IMR-90 (cell line): Measurements from ENCODE around the gene ZNF726. TPM values are rescaled to one million over a fixed set of nuclear protein-coding genes. Genes with fewer than 3 reads are reported as not detected.

Source experiments
- ATAC-seq: fragments of 200-7000 bp; cut with Tn5 transposase; 2 replicates; pipeline ENCODE4 v1.9.1; 2020; ENCODE audit warnings: low read depth, mild to moderate bottlenecking, moderate library complexity
- BruUV-seq: library from RNA; stranded (reverse); fragments of 400-500 nt; replicated peaks from 2 replicates; lab custom pipeline; 2021; lab: Mats Ljungman, UMichigan
- CTCF ChIA-PET: fragments of 300-600 bp; formaldehyde crosslinking; extraction: SDS; loops from one replicate; lab custom pipeline; 2021; ENCODE audit warnings: antibody characterized with exemption; lab: Yijun Ruan, JAX
- POLR2A ChIA-PET: fragments of 300-600 bp; sonication (Branson Sonifier 250); formaldehyde crosslinking; loops from one replicate; lab custom pipeline; 2022; ENCODE audit warnings: antibody characterized with exemption; ENCODE audit not compliant: unreplicated experiment; lab: Charles Lee
- DNase-seq: peaks from one replicate; pipeline ENCODE4 v3.0.0; 2013
- H2AFZ ChIP-seq: replicated peaks from 2 replicates; pipeline ENCODE3; 2013; ENCODE audit warnings: low read length, mild to moderate bottlenecking; ENCODE audit not compliant: poor library complexity
- H2AK5ac ChIP-seq: 2 replicates; pipeline ENCODE4 v1.6.1; 2013; ENCODE audit warnings: low read depth, low read length, inconsistent platforms
- H2AK9ac ChIP-seq: replicated peaks from 2 replicates; pipeline ENCODE3; 2013; ENCODE audit warnings: mild to moderate bottlenecking, low read depth, low read length, moderate library complexity; ENCODE audit not compliant: poor library complexity
- H2BK120ac ChIP-seq: 2 replicates; pipeline ENCODE4 v1.6.1; 2013; ENCODE audit warnings: low read depth, low read length, inconsistent platforms
- H2BK15ac ChIP-seq: 3 replicates; pipeline ENCODE4 v1.6.1; 2013; ENCODE audit warnings: low read depth, low read length, inconsistent platforms
- H2BK20ac ChIP-seq: 2 replicates; pipeline ENCODE4 v1.6.1; 2013; ENCODE audit warnings: low read depth, mild to moderate bottlenecking, inconsistent platforms, low read length, moderate library complexity
- H2BK5ac ChIP-seq: 2 replicates; pipeline ENCODE4 v1.6.1; 2013; ENCODE audit warnings: mild to moderate bottlenecking, low read depth, low read length, inconsistent platforms; ENCODE audit not compliant: poor library complexity, severe bottlenecking
- H3K14ac ChIP-seq: replicated peaks from 2 replicates; pipeline ENCODE4 v1.6.1; 2013; ENCODE audit warnings: low read depth, low read length, inconsistent platforms
- H3K18ac ChIP-seq: 2 replicates; pipeline ENCODE4 v1.6.1; 2013; ENCODE audit warnings: low read depth, low read length, control low read depth
- H3K23ac ChIP-seq: 2 replicates; pipeline ENCODE4 v1.6.1; 2013; ENCODE audit warnings: low read depth, low read length, inconsistent platforms
- H3K27ac ChIP-seq: 2 replicates; pipeline ENCODE4 v1.5.1; 2013; ENCODE audit warnings: mild to moderate bottlenecking, control low read depth, low read length; ENCODE audit not compliant: insufficient read depth
- H3K27me3 ChIP-seq: 2 replicates; pipeline ENCODE4 v1.6.1; 2013; ENCODE audit warnings: low read length; ENCODE audit not compliant: control insufficient read depth, insufficient read depth
- H3K36me3 ChIP-seq: 2 replicates; pipeline ENCODE4 v1.6.1; 2013; ENCODE audit warnings: low read length, mixed read lengths; ENCODE audit not compliant: control insufficient read depth, insufficient read depth
- H3K4ac ChIP-seq: 2 replicates; pipeline ENCODE4 v1.6.1; 2013; ENCODE audit warnings: low read depth, low read length, inconsistent platforms
- H3K4me1 ChIP-seq: 2 replicates; pipeline ENCODE4 v1.6.1; 2013; ENCODE audit warnings: low read length, mixed read lengths; ENCODE audit not compliant: control insufficient read depth, insufficient read depth
- H3K4me2 ChIP-seq: 2 replicates; pipeline ENCODE4 v1.6.1; 2013; ENCODE audit warnings: low read depth, mild to moderate bottlenecking, control low read depth, low read length, moderate library complexity
- H3K4me3 ChIP-seq: 2 replicates; pipeline ENCODE4 v1.5.1; 2013; ENCODE audit warnings: low read depth, mild to moderate bottlenecking, control low read depth, low read length, moderate library complexity; ENCODE audit not compliant: insufficient read depth
- H3K56ac ChIP-seq: 2 replicates; pipeline ENCODE4 v1.6.1; 2013; ENCODE audit warnings: low read length, inconsistent platforms; ENCODE audit not compliant: insufficient read depth; ENCODE audit errors: extremely low read depth
- H3K79me1 ChIP-seq, 2 experiments: 2 replicates each; pipeline ENCODE4 v1.6.1; 2013; ENCODE audit warnings: low read length in 2 of 2, inconsistent platforms in 1 of 2, low read depth in 1 of 2
- H3K9ac ChIP-seq: 2 replicates; pipeline ENCODE4 v1.6.1; 2013; ENCODE audit warnings: low read depth, low read length, control low read depth
- H3K9me1 ChIP-seq: 2 replicates; pipeline ENCODE4 v1.6.1; 2013; ENCODE audit warnings: low read length, inconsistent platforms; ENCODE audit not compliant: insufficient read depth
- H3K9me3 ChIP-seq: 2 replicates; pipeline ENCODE4 v1.6.1; 2013; ENCODE audit warnings: low read length; ENCODE audit not compliant: control insufficient read depth, insufficient read depth
- H4K20me1 ChIP-seq: 2 replicates; pipeline ENCODE4 v1.6.1; 2013; ENCODE audit warnings: low read length, inconsistent platforms; ENCODE audit not compliant: insufficient read depth
- H4K5ac ChIP-seq: 2 replicates; pipeline ENCODE4 v1.6.1; 2013; ENCODE audit warnings: mild to moderate bottlenecking, low read depth, low read length, control low read depth
- H4K8ac ChIP-seq, 2 experiments: 2 replicates each; pipeline ENCODE4 v1.6.1; 2013; ENCODE audit warnings: low read depth in 2 of 2, low read length in 2 of 2, control low read depth in 1 of 2, inconsistent platforms in 1 of 2
- H4K91ac ChIP-seq: 2 replicates; pipeline ENCODE4 v1.6.1; 2013; ENCODE audit warnings: low read depth, low read length, inconsistent platforms; ENCODE audit not compliant: insufficient read depth
- BHLHE40 ChIP-seq: fragments of 150-350 bp; IDR thresholded peaks from 2 replicates; pipeline ENCODE4 v1.6.1; 2016; ENCODE audit warnings: mild to moderate bottlenecking, low read depth, low read length
- CEBPB ChIP-seq: IDR thresholded peaks from 2 replicates; pipeline ENCODE4 v1.6.1; 2012; ENCODE audit warnings: low read depth, low read length, improper control_type of control experiment
- CHD1 ChIP-seq: IDR thresholded peaks from 2 replicates; pipeline ENCODE4 v1.6.1; 2012; ENCODE audit warnings: low read depth, low read length, improper control_type of control experiment
- FOS ChIP-seq: fragments of 150-350 bp; IDR thresholded peaks from 2 replicates; pipeline ENCODE4 v1.6.1; 2016; ENCODE audit warnings: low read depth, low read length
- MAFK ChIP-seq: IDR thresholded peaks from 2 replicates; pipeline ENCODE4 v1.6.1; 2012; ENCODE audit warnings: low read depth, low read length, improper control_type of control experiment
- MAZ ChIP-seq: IDR thresholded peaks from 2 replicates; pipeline ENCODE4 v1.6.1; 2012; ENCODE audit warnings: low read depth, mild to moderate bottlenecking, low read length, improper control_type of control experiment, moderate library complexity, borderline replicate concordance
- MXI1 ChIP-seq: IDR thresholded peaks from 2 replicates; pipeline ENCODE4 v1.6.1; 2012; ENCODE audit warnings: low read depth, mild to moderate bottlenecking, low read length, moderate library complexity, borderline replicate concordance
- NFE2L2 ChIP-seq: fragments of 150-350 bp; IDR thresholded peaks from 2 replicates; pipeline ENCODE4 v1.6.1; 2016; ENCODE audit warnings: low read depth, mild to moderate bottlenecking, low read length
- POLR2A ChIP-seq: IDR thresholded peaks from 2 replicates; pipeline ENCODE4 v1.6.1; 2012; ENCODE audit warnings: mild to moderate bottlenecking, low read depth, low read length
- RAD21 ChIP-seq: IDR thresholded peaks from 2 replicates; pipeline ENCODE4 v1.6.1; 2012; ENCODE audit warnings: low read length, improper control_type of control experiment
- RCOR1 ChIP-seq: IDR thresholded peaks from 2 replicates; pipeline ENCODE4 v1.6.1; 2012; ENCODE audit warnings: mild to moderate bottlenecking, low read length, improper control_type of control experiment; ENCODE audit not compliant: insufficient replicate concordance
- RFX5 ChIP-seq: IDR thresholded peaks from 2 replicates; pipeline ENCODE4 v1.8.0; 2012; ENCODE audit warnings: low read depth, mild to moderate bottlenecking, low read length, moderate library complexity
- SMC3 ChIP-seq: fragments of 150-350 bp; IDR thresholded peaks from 2 replicates; pipeline ENCODE4 v1.6.1; 2016; ENCODE audit warnings: low read depth, mild to moderate bottlenecking, antibody characterized with exemption, low read length, moderate library complexity
- WGBS, 2 experiments: methylation state at CpG; one replicate each; pipeline versions ENCODE4 v1.1.5 to v1.1.7; 2013; ENCODE audit warnings: missing lambda C conversion rate in 2 of 2; ENCODE audit not compliant: insufficient read length in 1 of 2; ENCODE audit errors: extremely low coverage in 2 of 2; 5-methylcytosine and 5-hydroxymethylcytosine counted together
- dilution Hi-C: fragments of 300-500 bp; cut with HindIII; formaldehyde crosslinking; loops from one replicate; pipeline ENCODE4 v1.14.3; 2018; ENCODE audit warnings: low sequenced_read_pairs; ENCODE audit not compliant: unreplicated experiment
- in situ Hi-C: fragments of 300-500 bp; cut with MboI; formaldehyde crosslinking; loops from 3 replicates; pipeline ENCODE4 v1.14.3; 2019; ENCODE audit warnings: low sequenced_read_pairs, inconsistent platforms, mixed read lengths
- intact Hi-C: fragments of 100-400 bp; cut with micrococcal nuclease; formaldehyde crosslinking; loops from 2 replicates; pipeline ENCODE4 v1.10.0; 2022
- polyA plus RNA-seq, 3 experiments: library from polyadenylated mRNA; depleted of rRNA; stranded (reverse); fragments of >200 nt; gene quantifications; 2 replicates each; pipeline ENCODE4 v1.2.3, GENCODE V29; 2012; ENCODE audit warnings: low replicate concordance in 1 of 3
- total RNA-seq: library from RNA; depleted of rRNA; stranded (reverse); fragments of >200 nt; gene quantifications from 2 replicates; pipeline ENCODE4 v1.2.3, GENCODE V29; 2012
- TF ChIP-seq, protein P1 (sequence below): conservative IDR thresholded peaks from 2 replicates; pipeline ENCODE4 v1.5.1; 2012; ENCODE audit warnings: mild to moderate bottlenecking, low read depth, low read length, improper control_type of control experiment
- TF ChIP-seq, protein P2 (sequence below): fragments of 150-350 bp; IDR thresholded peaks from 2 replicates; pipeline ENCODE4 v1.6.1; 2016; ENCODE audit warnings: low read depth, mild to moderate bottlenecking, low read length, moderate library complexity, borderline replicate concordance
- TF ChIP-seq, protein P3 (sequence below): fragments of 150-350 bp; IDR thresholded peaks from 2 replicates; pipeline ENCODE4 v1.6.1; 2017; ENCODE audit warnings: mild to moderate bottlenecking, antibody characterized with exemption, low read length, low read depth

ZNF726 gene
- total and polyA plus RNA-seq, 2 of the 4 experiments (the other 2 are of a cell fraction) = 1.2 to 2.0 TPM

DNA sequence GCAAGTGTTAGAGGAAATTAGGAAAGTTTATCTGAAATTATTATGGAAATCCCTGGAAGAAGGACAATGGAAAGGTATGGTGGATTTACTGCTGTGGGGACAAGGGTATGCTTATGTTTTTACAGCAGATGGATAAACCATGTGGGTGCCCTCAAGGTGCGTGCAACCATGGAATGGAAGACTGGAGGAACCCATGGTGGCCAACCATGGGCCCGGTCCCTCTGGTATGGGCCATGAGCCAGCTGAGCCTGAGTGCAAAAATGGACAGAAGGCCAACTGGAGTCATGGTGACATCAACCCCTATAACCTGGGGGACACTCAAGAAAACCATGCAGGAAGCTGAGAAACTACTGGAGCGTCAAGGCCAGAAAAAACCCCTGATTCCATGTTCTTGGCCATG lies 46.1 kb upstream of the ZNF726 start:
- H3K27me3 ChIP-seq = no peaks in the 10 kb centered on the region
- no peaks in the 10 kb centered on the region for H3K79me1 ChIP-seq
- TF ChIP-seq RFX5 = no peak
- TF ChIP-seq MXI1 = no peak
- TF ChIP-seq, protein P1, sequence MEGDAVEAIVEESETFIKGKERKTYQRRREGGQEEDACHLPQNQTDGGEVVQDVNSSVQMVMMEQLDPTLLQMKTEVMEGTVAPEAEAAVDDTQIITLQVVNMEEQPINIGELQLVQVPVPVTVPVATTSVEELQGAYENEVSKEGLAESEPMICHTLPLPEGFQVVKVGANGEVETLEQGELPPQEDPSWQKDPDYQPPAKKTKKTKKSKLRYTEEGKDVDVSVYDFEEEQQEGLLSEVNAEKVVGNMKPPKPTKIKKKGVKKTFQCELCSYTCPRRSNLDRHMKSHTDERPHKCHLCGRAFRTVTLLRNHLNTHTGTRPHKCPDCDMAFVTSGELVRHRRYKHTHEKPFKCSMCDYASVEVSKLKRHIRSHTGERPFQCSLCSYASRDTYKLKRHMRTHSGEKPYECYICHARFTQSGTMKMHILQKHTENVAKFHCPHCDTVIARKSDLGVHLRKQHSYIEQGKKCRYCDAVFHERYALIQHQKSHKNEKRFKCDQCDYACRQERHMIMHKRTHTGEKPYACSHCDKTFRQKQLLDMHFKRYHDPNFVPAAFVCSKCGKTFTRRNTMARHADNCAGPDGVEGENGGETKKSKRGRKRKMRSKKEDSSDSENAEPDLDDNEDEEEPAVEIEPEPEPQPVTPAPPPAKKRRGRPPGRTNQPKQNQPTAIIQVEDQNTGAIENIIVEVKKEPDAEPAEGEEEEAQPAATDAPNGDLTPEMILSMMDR = no peak
- TF ChIP-seq MAFK = no peak
- TF ChIP-seq CEBPB = no peak
- TF ChIP-seq CHD1 = no peak
- TF ChIP-seq RAD21 = no peak
- TF ChIP-seq, protein P2, sequence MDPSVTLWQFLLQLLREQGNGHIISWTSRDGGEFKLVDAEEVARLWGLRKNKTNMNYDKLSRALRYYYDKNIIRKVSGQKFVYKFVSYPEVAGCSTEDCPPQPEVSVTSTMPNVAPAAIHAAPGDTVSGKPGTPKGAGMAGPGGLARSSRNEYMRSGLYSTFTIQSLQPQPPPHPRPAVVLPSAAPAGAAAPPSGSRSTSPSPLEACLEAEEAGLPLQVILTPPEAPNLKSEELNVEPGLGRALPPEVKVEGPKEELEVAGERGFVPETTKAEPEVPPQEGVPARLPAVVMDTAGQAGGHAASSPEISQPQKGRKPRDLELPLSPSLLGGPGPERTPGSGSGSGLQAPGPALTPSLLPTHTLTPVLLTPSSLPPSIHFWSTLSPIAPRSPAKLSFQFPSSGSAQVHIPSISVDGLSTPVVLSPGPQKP = no peak
- no peak for TF ChIP-seq BHLHE40
- TF ChIP-seq, protein P3, sequence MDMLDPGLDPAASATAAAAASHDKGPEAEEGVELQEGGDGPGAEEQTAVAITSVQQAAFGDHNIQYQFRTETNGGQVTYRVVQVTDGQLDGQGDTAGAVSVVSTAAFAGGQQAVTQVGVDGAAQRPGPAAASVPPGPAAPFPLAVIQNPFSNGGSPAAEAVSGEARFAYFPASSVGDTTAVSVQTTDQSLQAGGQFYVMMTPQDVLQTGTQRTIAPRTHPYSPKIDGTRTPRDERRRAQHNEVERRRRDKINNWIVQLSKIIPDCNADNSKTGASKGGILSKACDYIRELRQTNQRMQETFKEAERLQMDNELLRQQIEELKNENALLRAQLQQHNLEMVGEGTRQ = no peak
- TF ChIP-seq NFE2L2 = no peak
- TF ChIP-seq SMC3 = no peak
- TF ChIP-seq MAZ = no peak
- no peak for TF ChIP-seq POLR2A
- no peak for TF ChIP-seq RCOR1
- TF ChIP-seq FOS = no peak
- no peak overlapping the region for H3K23ac ChIP-seq
- WGBS, 2 experiments = 82% methylated on average over 2 of the region's 3 CpGs; no CpG with 5 or more reads in 1 of the 2 experiments
- no peak overlapping the region for H4K5ac ChIP-seq
- no peak overlapping the region for H2BK20ac ChIP-seq
- no peak overlapping the region for H2BK5ac ChIP-seq
- intact Hi-C loops = no loop called here
- H3K9ac ChIP-seq = no peak overlapping the region
- ATAC-seq = no peak
- H4K91ac ChIP-seq = no peak overlapping the region
- in situ Hi-C loops = no loop called here
- ChIA-PET CTCF (no interaction called here), POLR2A (no interaction called here)
- no peaks in the 10 kb centered on the region for H3K36me3 ChIP-seq
- no peak overlapping the region for H4K8ac ChIP-seq
- H3K4me1 ChIP-seq = no peaks in the 10 kb centered on the region
- no peaks in the 10 kb centered on the region for H3K9me1 ChIP-seq
- dilution Hi-C loops = no loop called here
- no TSS peak for BruUV-seq
- H3K4me3 ChIP-seq = no peak overlapping the region
- no peak overlapping the region for H3K27ac ChIP-seq
- H2BK15ac ChIP-seq = no peak overlapping the region
- no peak overlapping the region for H2AK5ac ChIP-seq
- H2AFZ ChIP-seq = no peak overlapping the region
- H3K14ac ChIP-seq = no peak overlapping the region
- no peak overlapping the region for H3K4ac ChIP-seq
- H3K4me2 ChIP-seq = no peak overlapping the region
- no peaks in the 10 kb centered on the region for H4K20me1 ChIP-seq
- no peak overlapping the region for H3K18ac ChIP-seq
- H3K9me3 ChIP-seq = peaks cover 10% of the 10 kb centered on the region
- DNase-seq = no peak
- no peak overlapping the region for H3K56ac ChIP-seq
- H2AK9ac ChIP-seq = no peak overlapping the region
- no peak overlapping the region for H2BK120ac ChIP-seq
